Measurements from ENCODE around the gene CMTM8. TPM values are rescaled to one million over a fixed set of nuclear protein-coding genes. Genes with fewer than 3 reads are reported as not detected.

The CMTM8 gene
- total RNA-seq, 1 donor from 2014 or later, result 4.7 TPM

GRCh38 chr3:32412887-32413286 is 174.4 kb downstream of the CMTM8 start:
- DNase-seq (ENCODE audit: extremely low spot score in 2 of 2), result no peak
- peaks cover 16% of the 10 kb centered on the region for H3K4me1 ChIP-seq
- H3K36me3 ChIP-seq, result no peaks in the 10 kb centered on the region
- TF ChIP-seq POLR2A (IDR thresholded peaks at IDR 0.05) (no peak), CTCF (IDR thresholded peaks at IDR 0.05) (no peak), POLR2AphosphoS5 (IDR thresholded peaks at IDR 0.05; ENCODE audit: insufficient read depth in 1 of 2, low read depth in 1 of 2) (no peak)
- no peak overlapping the region for H3K27ac ChIP-seq
- no peak overlapping the region for H3K4me3 ChIP-seq
- intact Hi-C loops (cut with DNase I), result no loop called here
- H3K9me3 ChIP-seq, result no peaks in the 10 kb centered on the region
- no peaks in the 10 kb centered on the region for H3K27me3 ChIP-seq

- Histone ChIP-seq H3K27me3 (no peaks in the 10 kb centered on the region), H3K4me1 (peaks cover 16% of the 10 kb centered on the region), H3K36me3 (no peaks in the 10 kb centered on the region), H3K27ac (no peak overlapping the region), H3K4me3 (no peak overlapping the region), H3K9me3 (no peaks in the 10 kb centered on the region)
- TF ChIP-seq CTCF (IDR thresholded peaks at IDR 0.05) (no peak), POLR2A (IDR thresholded peaks at IDR 0.05) (no peak), POLR2AphosphoS5 (IDR thresholded peaks at IDR 0.05; ENCODE audit: insufficient read depth in 1 of 2, low read depth in 1 of 2) (no peak)
- DNase-seq (ENCODE audit: extremely low spot score in 2 of 2), result no peak
- intact Hi-C loops (cut with DNase I), result no loop called here
These were observed 175.5 kb downstream of the CMTM8 start for GRCh38 chr3:32413845-32414521.

GRCh38 chr3:32414522-32415202 is 176.2 kb downstream of the CMTM8 start:
- DNase-seq (ENCODE audit: extremely low spot score in 2 of 2), result no peak
- Histone ChIP-seq H3K27me3 (no peaks in the 10 kb centered on the region), H3K36me3 (no peaks in the 10 kb centered on the region), H3K4me1 (peaks cover 16% of the 10 kb centered on the region), H3K9me3 (no peaks in the 10 kb centered on the region), H3K4me3 (no peak overlapping the region), H3K27ac (peak overlapping the region; percentile 36)
- intact Hi-C loops (cut with DNase I), result no loop called here
- TF ChIP-seq CTCF (IDR thresholded peaks at IDR 0.05) (no peak), POLR2AphosphoS5 (IDR thresholded peaks at IDR 0.05; ENCODE audit: insufficient read depth in 1 of 2, low read depth in 1 of 2) (peak in 1 of 2 donors; percentile 60), POLR2A (IDR thresholded peaks at IDR 0.05) (no peak)

- intact Hi-C loops (cut with DNase I), result no loop called here
- Histone ChIP-seq H3K27me3 (no peaks in the 10 kb centered on the region), H3K27ac (no peak overlapping the region), H3K4me1 (peaks cover 37% of the 10 kb centered on the region), H3K9me3 (no peaks in the 10 kb centered on the region), H3K4me3 (no peak overlapping the region), H3K36me3 (no peaks in the 10 kb centered on the region)
- no peak for DNase-seq (ENCODE audit: extremely low spot score in 2 of 2)
- no peak for TF ChIP-seq POLR2AphosphoS5 (IDR thresholded peaks at IDR 0.05; ENCODE audit: insufficient read depth in 1 of 2, low read depth in 1 of 2)
- TF ChIP-seq POLR2A (IDR thresholded peaks at IDR 0.05), result no peak
- TF ChIP-seq CTCF (IDR thresholded peaks at IDR 0.05), result no peak
These were observed 181.3 kb downstream of the CMTM8 start for GRCh38 chr3:32419742-32420125.

Small RNAs within 50 kb of the gene (small RNA-seq; reads per million reads assigned to genes)
- gene AC097639.2, result not detected

Other genes with a start within 250 kb of the CMTM8 start
- 57.5 TPM for gene GPD1L, start 132.1 kb upstream of the CMTM8 start, total RNA-seq
- 11.0 TPM for gene CMTM7, start 153.2 kb downstream of the CMTM8 start, total RNA-seq